GM12878 (cell line): Measurements from ENCODE around the gene GP9.

Experiments
- TAF1 ChIP-seq: IDR thresholded peaks from 2 replicates; pipeline ENCODE4 v1.6.1; 2011; ENCODE audit warnings: mild to moderate bottlenecking, low read depth, low read length, borderline replicate concordance
- YY1 ChIP-seq: IDR thresholded peaks from 2 replicates; pipeline ENCODE4 v1.6.1; 2011; ENCODE audit warnings: low read depth, mild to moderate bottlenecking, low read length

GRCh38 chr3:129057249-129057648 is 3.3 kb upstream of the GP9 start:
- TF ChIP-seq YY1, result no peak
- TF ChIP-seq TAF1, result no peak
